GM19239 (cell line): ENCODE measurements around the gene RYR1.
"Not testable (repeated sequence)": the region's sequence is repeated elsewhere in the genome, so short reads cannot be mapped to it uniquely, and the experiment has no call there.

Experiments
- DNase-seq: peaks from one replicate; pipeline ENCODE4 v3.0.0; 2011; ENCODE audit warnings: low spot score; ENCODE audit not compliant: insufficient read length
- FAIRE-seq: peaks from 2 replicates; lab custom pipeline; 2011; peaks lifted over from hg19 to GRCh38; lab: Jason Lieb, UNC

Gene RYR1

GRCh38 chr19:38484747-38485146 is 51.3 kb downstream of the RYR1 start:
- FAIRE-seq (no peak), DNase-seq (no peak)

- DNase-seq (no peak), FAIRE-seq (no peak)
Observed at GRCh38 chr19:38485541-38486285, 52.2 kb downstream of the RYR1 start.

GRCh38 chr19:38486731-38487336 is 53.3 kb downstream of the RYR1 start:
- DNase-seq (no peak), FAIRE-seq (no peak)

GRCh38 chr19:38488096-38488495 is 54.6 kb downstream of the RYR1 start:
- FAIRE-seq, result no peak
- no peak for DNase-seq

- FAIRE-seq (no peak), DNase-seq (no peak)
Observed at GRCh38 chr19:38488776-38489481, 55.4 kb downstream of the RYR1 start.

GRCh38 chr19:38490861-38491260 is 57.4 kb downstream of the RYR1 start:
- DNase-seq (no peak), FAIRE-seq (no peak)

- FAIRE-seq, result no peak
Observed at GRCh38 chr19:38492181-38492813, 58.8 kb downstream of the RYR1 start.

GRCh38 chr19:38494379-38494778 is 60.9 kb downstream of the RYR1 start:
- DNase-seq (no peak), FAIRE-seq (no peak)

More at GRCh38 chr19:38492181-38492813, 58.8 kb downstream of the RYR1 start:
- no peak for DNase-seq

- not testable (repeated sequence) for FAIRE-seq
Observed at GRCh38 chr19:38495375-38495774, 61.9 kb downstream of the RYR1 start.

GRCh38 chr19:38496116-38496515 is 62.6 kb downstream of the RYR1 start:
- DNase-seq (no peak), FAIRE-seq (no peak)

More at GRCh38 chr19:38495375-38495774, 61.9 kb downstream of the RYR1 start:
- DNase-seq, result not testable (repeated sequence)

GRCh38 chr19:38496603-38497487 is 63.4 kb downstream of the RYR1 start:
- no peak for FAIRE-seq

GRCh38 chr19:38497907-38498306 is 64.4 kb downstream of the RYR1 start:
- DNase-seq (no peak), FAIRE-seq (no peak)

More at GRCh38 chr19:38496603-38497487, 63.4 kb downstream of the RYR1 start:
- no peak for DNase-seq

GRCh38 chr19:38499532-38499931 is 66.0 kb downstream of the RYR1 start:
- DNase-seq, result no peak
- FAIRE-seq, result no peak

GRCh38 chr19:38500450-38500849 is 67.0 kb downstream of the RYR1 start:
- FAIRE-seq (no peak), DNase-seq (no peak)

- FAIRE-seq (no peak), DNase-seq (no peak)
Observed at GRCh38 chr19:38502410-38503076, 69.1 kb downstream of the RYR1 start.

- FAIRE-seq (no peak), DNase-seq (no peak)
Observed at GRCh38 chr19:38503077-38503410, 69.6 kb downstream of the RYR1 start.

- FAIRE-seq (no peak), DNase-seq (no peak)
Observed at GRCh38 chr19:38505958-38506357, 72.5 kb downstream of the RYR1 start.

- FAIRE-seq (no peak), DNase-seq (no peak)
Observed at GRCh38 chr19:38506375-38506722, 72.9 kb downstream of the RYR1 start.
